Amniotic stem cell (primary cell): Measurements from ENCODE around the gene SRGAP1.

Source experiments
- DNase-seq: peaks from one replicate; lab custom pipeline; 2025; lab: John Stamatoyannopoulos, UW

SRGAP1 gene

DNA sequence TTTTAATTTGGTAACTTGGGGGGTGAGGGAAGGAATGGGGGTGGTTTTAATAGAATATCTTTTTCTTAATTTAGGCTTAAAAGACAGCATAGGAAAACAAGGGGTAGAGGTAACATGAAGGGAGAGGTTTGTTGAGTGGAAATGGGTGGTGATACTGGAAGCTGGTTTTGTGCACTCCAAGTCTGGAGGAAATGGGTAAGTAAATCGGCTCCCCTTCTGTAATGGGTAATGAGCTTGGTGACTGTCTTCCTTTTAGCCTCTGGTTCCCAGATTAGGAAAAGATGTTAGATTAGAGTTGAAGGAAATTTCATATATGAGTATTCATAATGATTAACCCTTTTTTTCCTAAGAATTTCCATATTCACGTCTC, 122.1 kb downstream of the SRGAP1 start:
- DNase-seq, result no peak

GRCh38 chr12:63967358-63968145, 123.1 kb downstream of the SRGAP1 start:
- DNase-seq, result no peak

- no peak for DNase-seq
Measured at GRCh38 chr12:63968673-63969072, 124.2 kb downstream of the SRGAP1 start.

DNA sequence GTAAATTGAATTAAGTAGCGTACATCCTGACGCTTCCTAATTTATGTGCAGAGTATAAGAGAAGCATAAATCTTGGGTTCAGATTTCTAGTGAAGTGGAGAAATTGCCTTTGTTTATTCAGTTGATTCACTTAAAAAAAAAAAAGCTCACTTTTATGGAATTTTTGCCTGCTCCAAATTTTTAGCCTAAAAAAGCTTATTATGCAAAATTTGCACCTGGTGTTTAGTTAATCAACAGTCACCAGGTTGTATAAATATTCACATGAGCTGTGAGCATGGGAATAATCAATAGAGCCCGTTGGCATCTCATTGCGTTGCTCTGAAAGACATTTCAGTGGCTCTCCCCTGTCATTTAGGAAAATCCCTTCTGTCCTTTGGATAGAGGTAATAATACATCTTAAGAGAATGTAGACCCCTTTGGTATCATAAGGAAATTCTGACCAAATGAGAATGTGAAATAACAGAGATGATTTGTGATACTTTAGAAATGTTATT, 132.4 kb downstream of the SRGAP1 start:
- no peak for DNase-seq

- DNase-seq, result no peak
Measured at GRCh38 chr12:63977441-63977840, 132.9 kb downstream of the SRGAP1 start.

DNA sequence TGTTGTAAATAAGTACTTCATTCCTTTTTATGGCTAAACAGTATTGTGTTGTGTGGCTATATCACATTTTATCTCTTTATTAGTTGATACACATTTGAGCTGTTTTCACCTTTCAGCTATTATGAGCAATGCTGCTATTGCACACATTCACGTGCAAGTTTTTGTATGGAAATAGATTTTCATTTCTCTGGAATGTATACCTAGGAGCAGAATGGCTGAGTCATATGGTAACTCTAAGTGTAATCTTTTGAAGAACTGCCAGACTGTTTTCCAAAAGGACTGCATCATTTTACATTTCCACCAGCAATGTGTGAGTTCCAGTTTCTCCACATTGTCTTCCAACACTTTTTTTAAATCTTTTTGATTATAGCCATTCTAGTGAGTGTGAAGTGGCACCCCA, 134.0 kb downstream of the SRGAP1 start:
- DNase-seq, result peak; percentile 62

DNA sequence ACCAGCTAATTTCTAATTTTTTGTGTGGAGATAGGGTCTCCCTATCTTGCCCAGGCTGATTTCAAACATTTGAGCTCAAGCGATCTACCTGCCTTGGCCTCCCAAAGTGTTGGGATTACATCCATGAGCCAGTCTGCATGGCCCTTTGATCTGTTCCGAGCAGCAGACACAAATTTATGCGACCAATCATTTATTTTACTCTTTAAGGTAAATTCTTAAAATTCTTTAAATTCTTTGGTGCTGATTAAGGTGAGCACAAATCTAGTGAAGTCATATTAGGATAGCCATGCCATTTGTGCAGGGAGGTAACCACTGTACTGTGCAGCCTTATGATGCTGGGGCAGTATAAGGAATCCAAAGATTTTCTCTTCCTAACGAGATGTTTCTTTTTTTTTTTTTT, 135.7 kb downstream of the SRGAP1 start:
- no peak for DNase-seq

DNA sequence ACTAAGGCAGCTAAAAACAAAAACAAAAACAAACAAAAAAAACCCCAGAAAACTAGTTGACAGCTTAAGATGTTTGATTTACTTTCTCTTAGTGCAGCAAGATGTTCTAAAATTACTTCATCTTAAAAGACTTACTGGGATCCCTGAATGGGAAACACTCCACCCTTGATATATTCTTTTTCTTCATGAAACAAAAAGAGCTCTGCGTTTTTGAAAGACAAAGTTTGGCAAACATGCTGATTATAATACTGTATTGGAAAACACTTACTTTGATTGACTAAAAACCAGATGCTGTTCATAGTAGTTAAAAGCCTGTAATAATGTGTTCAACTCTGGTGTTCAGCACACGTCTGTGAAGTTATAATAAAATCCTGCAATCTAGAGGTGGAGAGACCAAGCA, 136.8 kb downstream of the SRGAP1 start:
- DNase-seq, result no peak

GRCh38 chr12:63982604-63983295, 138.2 kb downstream of the SRGAP1 start:
- DNase-seq, result no peak

GRCh38 chr12:63985456-63985855, 141.0 kb downstream of the SRGAP1 start:
- DNase-seq, result no peak

- DNase-seq, result no peak
Measured at GRCh38 chr12:63985945-63986344, 141.4 kb downstream of the SRGAP1 start.

DNA sequence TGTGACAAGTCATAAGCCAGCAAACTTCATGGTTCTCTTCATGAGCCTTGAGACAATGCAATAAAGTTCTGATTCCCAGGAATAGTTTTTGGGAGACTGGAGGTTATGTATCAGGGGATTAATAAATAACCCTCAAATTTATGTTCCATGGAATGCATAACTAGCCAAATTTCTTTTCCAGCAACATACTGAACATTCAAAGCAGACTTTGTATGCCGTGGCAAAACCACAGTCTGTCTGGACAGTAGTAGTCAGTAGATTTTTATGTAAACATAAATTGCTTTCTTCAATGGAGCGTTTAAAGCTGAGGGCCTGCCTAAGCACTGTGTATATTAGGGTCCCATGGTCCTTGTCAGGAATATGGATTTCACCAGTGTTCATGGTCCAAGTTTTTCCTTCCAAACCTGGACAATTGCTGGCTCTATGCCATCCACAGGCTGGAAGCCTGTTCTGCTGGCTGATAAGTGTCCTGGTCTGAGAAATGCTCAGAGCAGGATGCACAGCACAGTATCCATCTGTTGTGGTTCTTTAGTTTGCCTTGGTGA, 144.9 kb downstream of the SRGAP1 start:
- no peak for DNase-seq

- no peak for DNase-seq
Measured at GRCh38 chr12:63990828-63991547, 146.5 kb downstream of the SRGAP1 start.

- DNase-seq, result no peak
Measured at GRCh38 chr12:63994704-63995103, 150.2 kb downstream of the SRGAP1 start.

GRCh38 chr12:63995512-63995911, 151.0 kb downstream of the SRGAP1 start:
- no peak for DNase-seq

- no peak for DNase-seq
Measured at GRCh38 chr12:63996556-63996955, 152.1 kb downstream of the SRGAP1 start.

GRCh38 chr12:63997198-63997597, 152.7 kb downstream of the SRGAP1 start:
- no peak for DNase-seq

- DNase-seq, result no peak
Measured at GRCh38 chr12:63998584-63998983, 154.1 kb downstream of the SRGAP1 start.

DNA sequence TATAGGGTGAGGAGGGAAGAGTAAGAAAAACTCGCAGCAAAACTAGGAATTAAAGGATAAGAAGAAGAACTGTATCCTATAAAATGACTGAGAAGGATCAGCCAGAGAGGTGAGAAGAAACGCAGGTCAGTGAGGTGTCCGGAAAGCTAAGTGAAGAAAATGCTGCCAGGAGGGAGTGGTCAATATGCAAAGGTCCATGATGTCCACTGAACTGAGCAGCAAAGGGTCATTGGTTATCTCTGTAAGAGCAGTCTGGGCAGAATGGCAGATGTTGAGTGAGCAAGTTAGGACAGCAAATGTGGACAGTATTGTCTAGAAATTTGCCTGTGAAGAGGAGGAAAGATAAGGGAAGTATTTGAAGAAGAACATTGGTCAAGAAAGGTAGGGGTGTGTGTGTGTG, 155.4 kb downstream of the SRGAP1 start:
- DNase-seq, result no peak

DNA sequence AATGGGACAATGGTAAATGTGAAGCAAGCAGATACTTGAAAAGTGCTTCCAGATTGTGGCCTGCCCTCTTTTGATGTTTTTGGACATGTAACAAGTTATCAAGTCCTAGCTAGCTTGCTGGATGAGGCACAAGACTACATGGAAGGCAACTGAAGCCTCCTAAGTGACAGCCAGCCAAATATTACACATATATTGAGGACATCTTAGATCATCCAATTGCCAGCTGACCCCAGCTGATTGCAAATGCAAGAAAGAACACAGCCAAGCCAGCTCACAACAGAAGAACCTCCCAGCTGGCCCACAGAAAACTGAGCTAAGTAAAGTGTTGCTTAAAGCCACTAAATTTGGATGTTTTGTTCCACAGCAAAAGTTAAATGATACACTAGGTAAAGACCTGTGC, 156.9 kb downstream of the SRGAP1 start:
- DNase-seq, result no peak

DNA sequence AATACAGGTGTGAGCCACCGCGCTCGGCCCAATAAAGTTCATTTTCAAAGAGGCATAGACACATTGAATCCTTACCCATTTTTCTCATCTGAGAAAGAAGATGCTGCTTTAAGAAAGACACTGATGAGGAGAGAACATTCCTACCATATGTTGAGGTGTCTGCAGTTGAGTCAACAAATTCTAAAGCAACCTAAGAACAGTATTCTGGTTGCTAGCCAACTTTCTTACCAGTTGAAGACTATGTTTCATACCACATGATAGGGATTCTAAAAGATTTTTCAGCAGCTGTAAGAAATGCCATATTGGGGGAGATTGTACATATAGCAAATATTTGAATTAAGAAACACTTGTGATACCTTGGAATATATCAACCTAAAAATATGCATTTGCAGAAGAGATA, 160.1 kb downstream of the SRGAP1 start:
- no peak for DNase-seq

DNA sequence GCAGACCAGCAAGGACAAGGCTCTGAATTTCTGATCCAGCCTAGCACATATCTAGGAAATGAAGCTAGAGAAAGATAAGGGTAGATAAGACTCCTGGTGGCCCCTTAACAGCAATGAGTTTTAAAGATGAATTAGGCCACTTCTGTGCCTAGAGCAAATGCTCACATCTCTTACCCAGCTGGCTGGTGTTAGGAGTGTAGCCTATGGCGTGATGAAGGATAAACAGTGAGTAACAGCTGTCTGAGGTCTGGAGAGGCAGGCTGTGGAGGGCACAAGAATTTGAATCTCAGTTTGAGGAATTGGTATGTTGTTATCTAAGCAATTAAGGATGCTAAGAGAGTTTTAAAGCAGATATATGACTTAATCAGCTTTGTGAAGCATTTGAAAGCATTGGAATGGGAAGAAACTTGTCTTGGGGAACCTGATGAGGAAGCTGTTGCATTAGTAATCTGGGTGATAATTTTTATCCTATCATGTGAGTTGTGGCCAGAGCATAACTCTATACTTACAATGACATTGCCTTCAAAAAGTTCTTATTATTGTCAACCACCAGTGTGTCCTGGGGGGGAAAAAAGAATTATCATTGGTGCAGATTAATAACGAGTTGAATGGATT, 161.8 kb downstream of the SRGAP1 start:
- no peak for DNase-seq
